GM12878 (cell line): Measurements from ENCODE around the gene ASB4.

ENCODE experiments used
- CEBPB ChIP-seq, 2 experiments: fragments of 150-350 bp in 1 of 2; IDR thresholded peaks; 2 replicates each; pipeline ENCODE4 v1.6.1; 2012 to 2014; ENCODE audit warnings: low read depth in 2 of 2, low read length in 2 of 2, borderline replicate concordance in 1 of 2, inconsistent platforms in 1 of 2
- EZH2 ChIP-seq: IDR thresholded peaks from 2 replicates; pipeline ENCODE4 v1.6.1; 2012; ENCODE audit warnings: low read depth, mild to moderate bottlenecking, control low read depth, inconsistent platforms, low read length, borderline replicate concordance; ENCODE audit not compliant: control insufficient read depth
- JUND ChIP-seq: IDR thresholded peaks from 2 replicates; pipeline ENCODE4 v1.6.1; 2012; ENCODE audit warnings: low read depth, mild to moderate bottlenecking, low read length, improper control_type of control experiment, moderate library complexity
- KDM1A ChIP-seq: fragments of 200-600 bp; sonication (generic); IDR thresholded peaks from 2 replicates; pipeline ENCODE4 v1.6.1; 2016; ENCODE audit warnings: borderline replicate concordance
- MYC ChIP-seq: IDR thresholded peaks from 2 replicates; pipeline ENCODE4 v1.6.1; 2011; ENCODE audit warnings: mild to moderate bottlenecking, low read length, moderate library complexity, inconsistent platforms; ENCODE audit not compliant: insufficient read depth, insufficient replicate concordance, insufficient read length, severe bottlenecking
- POLR2AphosphoS5 ChIP-seq: IDR thresholded peaks from 2 replicates; pipeline ENCODE4 v1.6.1; 2011; ENCODE audit warnings: mild to moderate bottlenecking, low read length, inconsistent platforms
- SMAD1 ChIP-seq: fragments of 450-650 bp; IDR thresholded peaks from 2 replicates; pipeline ENCODE4 v1.6.1; 2018; ENCODE audit warnings: mild to moderate bottlenecking, low read depth; ENCODE audit not compliant: partially characterized antibody
- TF ChIP-seq, protein P1 (sequence below): IDR thresholded peaks from 2 replicates; pipeline ENCODE4 v1.6.1; 2012; ENCODE audit warnings: mild to moderate bottlenecking, low read depth, low read length
- TF ChIP-seq, protein P2 (sequence below): fragments of 450-650 bp; formaldehyde crosslinking; IDR thresholded peaks from 2 replicates; pipeline ENCODE4 v1.5.0; 2022; ENCODE audit warnings: mild to moderate bottlenecking, missing genetic modification characterization
- TF ChIP-seq, protein P3 (sequence below): fragments of 450-650 bp; IDR thresholded peaks from 2 replicates; pipeline ENCODE4 v1.6.1; 2017; ENCODE audit warnings: antibody characterized with exemption, mild to moderate bottlenecking, moderate library complexity
- TF ChIP-seq, protein P4 (sequence below), 3 experiments: IDR thresholded peaks in 2 of 3; conservative IDR thresholded peaks in 1 of 3; 2 replicates each; pipeline ENCODE4 v1.5.1; 2011; ENCODE audit warnings: low read depth in 3 of 3, low read length in 3 of 3, mild to moderate bottlenecking in 3 of 3, control low read depth in 2 of 3, moderate library complexity in 2 of 3, inconsistent platforms in 1 of 3, mixed read lengths in 1 of 3; ENCODE audit not compliant: control insufficient read depth in 2 of 3, insufficient read depth in 1 of 3; ENCODE audit errors: extremely low read depth in 1 of 3
- TF ChIP-seq, protein P5 (sequence below): fragments of 450-650 bp; IDR thresholded peaks from 2 replicates; pipeline ENCODE4 v1.6.1; 2016; ENCODE audit warnings: mild to moderate bottlenecking, moderate library complexity, borderline replicate concordance

DNA sequence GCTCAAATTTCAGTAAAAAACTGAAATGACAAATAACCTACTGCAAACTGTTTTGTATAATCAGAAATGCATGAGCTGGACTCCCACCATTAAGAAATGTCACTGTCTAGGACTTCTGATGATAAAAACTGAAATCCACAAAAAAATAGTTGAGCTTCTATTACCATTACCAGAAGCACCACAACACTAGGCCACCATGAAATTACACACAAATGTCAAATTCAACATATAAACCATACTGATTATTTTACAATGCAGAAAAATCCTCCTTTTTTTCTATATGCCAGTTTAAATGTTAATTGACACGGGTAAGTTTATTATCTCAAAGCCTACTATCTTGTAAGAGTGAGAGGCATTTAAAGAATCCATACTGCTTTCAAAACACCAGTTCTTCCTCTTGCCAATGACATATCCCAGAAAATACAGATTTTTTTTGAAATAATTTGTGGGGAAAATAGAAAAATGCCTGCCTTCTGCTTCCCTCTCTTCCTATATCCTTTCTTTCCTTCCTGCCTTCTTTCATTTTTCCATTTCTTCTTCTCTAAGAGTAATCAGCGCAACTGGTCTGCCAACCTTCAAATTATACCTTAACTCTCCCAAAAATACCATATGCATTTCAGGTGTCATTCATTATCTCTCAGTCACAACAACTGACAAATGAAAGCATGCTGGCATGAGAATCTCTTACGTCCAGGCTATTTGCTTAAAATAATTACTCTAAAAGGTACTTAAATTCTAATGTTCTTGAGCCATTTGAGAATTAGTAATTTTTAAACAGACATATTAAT, 98.3 kb downstream of the ASB4 start:
- no peak for TF ChIP-seq POLR2AphosphoS5
- TF ChIP-seq, protein P1, sequence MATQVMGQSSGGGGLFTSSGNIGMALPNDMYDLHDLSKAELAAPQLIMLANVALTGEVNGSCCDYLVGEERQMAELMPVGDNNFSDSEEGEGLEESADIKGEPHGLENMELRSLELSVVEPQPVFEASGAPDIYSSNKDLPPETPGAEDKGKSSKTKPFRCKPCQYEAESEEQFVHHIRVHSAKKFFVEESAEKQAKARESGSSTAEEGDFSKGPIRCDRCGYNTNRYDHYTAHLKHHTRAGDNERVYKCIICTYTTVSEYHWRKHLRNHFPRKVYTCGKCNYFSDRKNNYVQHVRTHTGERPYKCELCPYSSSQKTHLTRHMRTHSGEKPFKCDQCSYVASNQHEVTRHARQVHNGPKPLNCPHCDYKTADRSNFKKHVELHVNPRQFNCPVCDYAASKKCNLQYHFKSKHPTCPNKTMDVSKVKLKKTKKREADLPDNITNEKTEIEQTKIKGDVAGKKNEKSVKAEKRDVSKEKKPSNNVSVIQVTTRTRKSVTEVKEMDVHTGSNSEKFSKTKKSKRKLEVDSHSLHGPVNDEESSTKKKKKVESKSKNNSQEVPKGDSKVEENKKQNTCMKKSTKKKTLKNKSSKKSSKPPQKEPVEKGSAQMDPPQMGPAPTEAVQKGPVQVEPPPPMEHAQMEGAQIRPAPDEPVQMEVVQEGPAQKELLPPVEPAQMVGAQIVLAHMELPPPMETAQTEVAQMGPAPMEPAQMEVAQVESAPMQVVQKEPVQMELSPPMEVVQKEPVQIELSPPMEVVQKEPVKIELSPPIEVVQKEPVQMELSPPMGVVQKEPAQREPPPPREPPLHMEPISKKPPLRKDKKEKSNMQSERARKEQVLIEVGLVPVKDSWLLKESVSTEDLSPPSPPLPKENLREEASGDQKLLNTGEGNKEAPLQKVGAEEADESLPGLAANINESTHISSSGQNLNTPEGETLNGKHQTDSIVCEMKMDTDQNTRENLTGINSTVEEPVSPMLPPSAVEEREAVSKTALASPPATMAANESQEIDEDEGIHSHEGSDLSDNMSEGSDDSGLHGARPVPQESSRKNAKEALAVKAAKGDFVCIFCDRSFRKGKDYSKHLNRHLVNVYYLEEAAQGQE: no peak
- no peak for TF ChIP-seq KDM1A
- TF ChIP-seq, protein P2, sequence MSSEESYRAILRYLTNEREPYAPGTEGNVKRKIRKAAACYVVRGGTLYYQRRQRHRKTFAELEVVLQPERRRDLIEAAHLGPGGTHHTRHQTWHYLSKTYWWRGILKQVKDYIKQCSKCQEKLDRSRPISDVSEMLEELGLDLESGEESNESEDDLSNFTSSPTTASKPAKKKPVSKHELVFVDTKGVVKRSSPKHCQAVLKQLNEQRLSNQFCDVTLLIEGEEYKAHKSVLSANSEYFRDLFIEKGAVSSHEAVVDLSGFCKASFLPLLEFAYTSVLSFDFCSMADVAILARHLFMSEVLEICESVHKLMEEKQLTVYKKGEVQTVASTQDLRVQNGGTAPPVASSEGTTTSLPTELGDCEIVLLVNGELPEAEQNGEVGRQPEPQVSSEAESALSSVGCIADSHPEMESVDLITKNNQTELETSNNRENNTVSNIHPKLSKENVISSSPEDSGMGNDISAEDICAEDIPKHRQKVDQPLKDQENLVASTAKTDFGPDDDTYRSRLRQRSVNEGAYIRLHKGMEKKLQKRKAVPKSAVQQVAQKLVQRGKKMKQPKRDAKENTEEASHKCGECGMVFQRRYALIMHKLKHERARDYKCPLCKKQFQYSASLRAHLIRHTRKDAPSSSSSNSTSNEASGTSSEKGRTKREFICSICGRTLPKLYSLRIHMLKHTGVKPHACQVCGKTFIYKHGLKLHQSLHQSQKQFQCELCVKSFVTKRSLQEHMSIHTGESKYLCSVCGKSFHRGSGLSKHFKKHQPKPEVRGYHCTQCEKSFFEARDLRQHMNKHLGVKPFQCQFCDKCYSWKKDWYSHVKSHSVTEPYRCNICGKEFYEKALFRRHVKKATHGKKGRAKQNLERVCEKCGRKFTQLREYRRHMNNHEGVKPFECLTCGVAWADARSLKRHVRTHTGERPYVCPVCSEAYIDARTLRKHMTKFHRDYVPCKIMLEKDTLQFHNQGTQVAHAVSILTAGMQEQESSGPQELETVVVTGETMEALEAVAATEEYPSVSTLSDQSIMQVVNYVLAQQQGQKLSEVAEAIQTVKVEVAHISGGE (CRISPR knock-in tag): no peak
- no peak for TF ChIP-seq SMAD1
- TF ChIP-seq MYC: no peak
- TF ChIP-seq, protein P3, sequence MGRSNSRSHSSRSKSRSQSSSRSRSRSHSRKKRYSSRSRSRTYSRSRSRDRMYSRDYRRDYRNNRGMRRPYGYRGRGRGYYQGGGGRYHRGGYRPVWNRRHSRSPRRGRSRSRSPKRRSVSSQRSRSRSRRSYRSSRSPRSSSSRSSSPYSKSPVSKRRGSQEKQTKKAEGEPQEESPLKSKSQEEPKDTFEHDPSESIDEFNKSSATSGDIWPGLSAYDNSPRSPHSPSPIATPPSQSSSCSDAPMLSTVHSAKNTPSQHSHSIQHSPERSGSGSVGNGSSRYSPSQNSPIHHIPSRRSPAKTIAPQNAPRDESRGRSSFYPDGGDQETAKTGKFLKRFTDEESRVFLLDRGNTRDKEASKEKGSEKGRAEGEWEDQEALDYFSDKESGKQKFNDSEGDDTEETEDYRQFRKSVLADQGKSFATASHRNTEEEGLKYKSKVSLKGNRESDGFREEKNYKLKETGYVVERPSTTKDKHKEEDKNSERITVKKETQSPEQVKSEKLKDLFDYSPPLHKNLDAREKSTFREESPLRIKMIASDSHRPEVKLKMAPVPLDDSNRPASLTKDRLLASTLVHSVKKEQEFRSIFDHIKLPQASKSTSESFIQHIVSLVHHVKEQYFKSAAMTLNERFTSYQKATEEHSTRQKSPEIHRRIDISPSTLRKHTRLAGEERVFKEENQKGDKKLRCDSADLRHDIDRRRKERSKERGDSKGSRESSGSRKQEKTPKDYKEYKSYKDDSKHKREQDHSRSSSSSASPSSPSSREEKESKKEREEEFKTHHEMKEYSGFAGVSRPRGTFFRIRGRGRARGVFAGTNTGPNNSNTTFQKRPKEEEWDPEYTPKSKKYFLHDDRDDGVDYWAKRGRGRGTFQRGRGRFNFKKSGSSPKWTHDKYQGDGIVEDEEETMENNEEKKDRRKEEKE: no peak
- no peak for TF ChIP-seq JUND
- TF ChIP-seq, protein P4, sequence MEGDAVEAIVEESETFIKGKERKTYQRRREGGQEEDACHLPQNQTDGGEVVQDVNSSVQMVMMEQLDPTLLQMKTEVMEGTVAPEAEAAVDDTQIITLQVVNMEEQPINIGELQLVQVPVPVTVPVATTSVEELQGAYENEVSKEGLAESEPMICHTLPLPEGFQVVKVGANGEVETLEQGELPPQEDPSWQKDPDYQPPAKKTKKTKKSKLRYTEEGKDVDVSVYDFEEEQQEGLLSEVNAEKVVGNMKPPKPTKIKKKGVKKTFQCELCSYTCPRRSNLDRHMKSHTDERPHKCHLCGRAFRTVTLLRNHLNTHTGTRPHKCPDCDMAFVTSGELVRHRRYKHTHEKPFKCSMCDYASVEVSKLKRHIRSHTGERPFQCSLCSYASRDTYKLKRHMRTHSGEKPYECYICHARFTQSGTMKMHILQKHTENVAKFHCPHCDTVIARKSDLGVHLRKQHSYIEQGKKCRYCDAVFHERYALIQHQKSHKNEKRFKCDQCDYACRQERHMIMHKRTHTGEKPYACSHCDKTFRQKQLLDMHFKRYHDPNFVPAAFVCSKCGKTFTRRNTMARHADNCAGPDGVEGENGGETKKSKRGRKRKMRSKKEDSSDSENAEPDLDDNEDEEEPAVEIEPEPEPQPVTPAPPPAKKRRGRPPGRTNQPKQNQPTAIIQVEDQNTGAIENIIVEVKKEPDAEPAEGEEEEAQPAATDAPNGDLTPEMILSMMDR (IDR thresholded peaks at IDR 0.05 in 2 of 3, conservative IDR thresholded peaks at IDR 0.05 in 1 of 3; ENCODE audit: control insufficient read depth in 2 of 3, extremely low read depth in 1 of 3, insufficient read depth in 1 of 3, low read depth in 3 of 3, low read length in 3 of 3): no peak
- no peak for TF ChIP-seq EZH2
- TF ChIP-seq CEBPB (IDR thresholded peaks at IDR 0.05; ENCODE audit: borderline replicate concordance in 1 of 2, low read depth in 2 of 2, low read length in 2 of 2): no peak
- TF ChIP-seq, protein P5, sequence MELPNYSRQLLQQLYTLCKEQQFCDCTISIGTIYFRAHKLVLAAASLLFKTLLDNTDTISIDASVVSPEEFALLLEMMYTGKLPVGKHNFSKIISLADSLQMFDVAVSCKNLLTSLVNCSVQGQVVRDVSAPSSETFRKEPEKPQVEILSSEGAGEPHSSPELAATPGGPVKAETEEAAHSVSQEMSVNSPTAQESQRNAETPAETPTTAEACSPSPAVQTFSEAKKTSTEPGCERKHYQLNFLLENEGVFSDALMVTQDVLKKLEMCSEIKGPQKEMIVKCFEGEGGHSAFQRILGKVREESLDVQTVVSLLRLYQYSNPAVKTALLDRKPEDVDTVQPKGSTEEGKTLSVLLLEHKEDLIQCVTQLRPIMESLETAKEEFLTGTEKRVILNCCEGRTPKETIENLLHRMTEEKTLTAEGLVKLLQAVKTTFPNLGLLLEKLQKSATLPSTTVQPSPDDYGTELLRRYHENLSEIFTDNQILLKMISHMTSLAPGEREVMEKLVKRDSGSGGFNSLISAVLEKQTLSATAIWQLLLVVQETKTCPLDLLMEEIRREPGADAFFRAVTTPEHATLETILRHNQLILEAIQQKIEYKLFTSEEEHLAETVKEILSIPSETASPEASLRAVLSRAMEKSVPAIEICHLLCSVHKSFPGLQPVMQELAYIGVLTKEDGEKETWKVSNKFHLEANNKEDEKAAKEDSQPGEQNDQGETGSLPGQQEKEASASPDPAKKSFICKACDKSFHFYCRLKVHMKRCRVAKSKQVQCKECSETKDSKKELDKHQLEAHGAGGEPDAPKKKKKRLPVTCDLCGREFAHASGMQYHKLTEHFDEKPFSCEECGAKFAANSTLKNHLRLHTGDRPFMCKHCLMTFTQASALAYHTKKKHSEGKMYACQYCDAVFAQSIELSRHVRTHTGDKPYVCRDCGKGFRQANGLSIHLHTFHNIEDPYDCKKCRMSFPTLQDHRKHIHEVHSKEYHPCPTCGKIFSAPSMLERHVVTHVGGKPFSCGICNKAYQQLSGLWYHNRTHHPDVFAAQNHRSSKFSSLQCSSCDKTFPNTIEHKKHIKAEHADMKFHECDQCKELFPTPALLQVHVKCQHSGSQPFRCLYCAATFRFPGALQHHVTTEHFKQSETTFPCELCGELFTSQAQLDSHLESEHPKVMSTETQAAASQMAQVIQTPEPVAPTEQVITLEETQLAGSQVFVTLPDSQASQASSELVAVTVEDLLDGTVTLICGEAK: no peak
